HepG2 (cell line): Measurements from ENCODE around the gene UBE2I.

ENCODE experiments used
- POLR2A ChIP-seq, 2 experiments: IDR thresholded peaks; 2 replicates each; pipeline ENCODE4 v1.6.1; 2011; ENCODE audit warnings: low read depth in 2 of 2, low read length in 2 of 2, mild to moderate bottlenecking in 1 of 2, moderate library complexity in 1 of 2; ENCODE audit not compliant: insufficient read depth in 1 of 2
- POLR2AphosphoS5 ChIP-seq: IDR thresholded peaks from 2 replicates; pipeline ENCODE4 v1.6.1; 2012; ENCODE audit warnings: low read depth, low read length
- SP1 ChIP-seq, 2 experiments: fragments of 450-650 bp in 1 of 2; sonication (generic) in 1 of 2; formaldehyde crosslinking in 1 of 2; IDR thresholded peaks; 2 replicates each; pipeline versions ENCODE4 v1.4.0 to v1.6.1; 2016 to 2020; ENCODE audit warnings: missing genetic modification reagents in 1 of 2
- ZMYM3 ChIP-seq: sonication (generic); formaldehyde crosslinking; IDR thresholded peaks from 2 replicates; pipeline ENCODE4 v1.5.1; 2020; ENCODE audit warnings: mild to moderate bottlenecking, missing genetic modification reagents
- TF ChIP-seq, protein P1 (sequence below): sonication (generic); formaldehyde crosslinking; IDR thresholded peaks from 2 replicates; pipeline ENCODE4 v1.4.0; 2020; ENCODE audit warnings: missing genetic modification reagents, borderline replicate concordance
- TF ChIP-seq, protein P2 (sequence below): IDR thresholded peaks from 2 replicates; pipeline ENCODE4 v1.6.1; 2016; ENCODE audit warnings: low read depth, borderline replicate concordance

DNA sequence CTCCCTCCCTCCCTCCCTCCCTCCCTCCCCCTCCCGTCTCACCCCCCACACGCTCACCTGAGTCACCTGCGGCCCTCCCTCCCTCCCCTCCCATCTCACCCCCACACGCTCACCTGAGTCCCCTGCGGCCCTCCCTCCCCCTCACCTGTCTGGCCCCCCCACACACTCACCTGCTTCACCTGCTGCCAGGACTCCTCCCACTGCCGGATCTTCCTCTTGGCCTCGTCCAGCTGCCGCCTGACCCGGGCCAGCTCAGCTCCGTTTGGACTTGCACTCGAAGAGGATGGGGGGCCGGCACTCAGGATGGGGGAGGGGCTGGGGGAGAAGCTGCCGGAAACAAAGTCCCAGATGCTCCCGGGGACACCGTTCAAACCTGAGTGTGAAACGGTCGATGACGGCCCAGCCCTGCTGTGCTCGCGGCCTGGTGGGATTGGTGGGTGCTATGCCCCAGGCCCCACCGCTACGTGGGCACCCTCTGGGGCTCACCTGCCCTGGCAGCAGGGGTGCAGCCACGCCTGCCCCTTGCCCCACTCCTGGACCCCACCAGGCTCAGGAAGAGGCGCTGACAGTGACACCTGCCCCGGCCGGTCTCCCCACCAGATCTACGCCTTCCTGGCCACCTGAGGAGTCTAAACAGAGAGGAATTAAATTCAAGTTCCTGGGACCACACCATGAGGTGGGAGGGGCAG lies 58.2 kb downstream of the UBE2I start:
- TF ChIP-seq SP1 (IDR thresholded peaks at IDR 0.05) (no peak), SP1 (CRISPR knock-in tag; IDR thresholded peaks at IDR 0.05) (no peak), POLR2AphosphoS5 (no peak), POLR2A (IDR thresholded peaks at IDR 0.05; ENCODE audit: insufficient read depth in 1 of 2, low read depth in 2 of 2, low read length in 2 of 2) (no peak), ZMYM3 (no peak)
- TF ChIP-seq, protein P1, sequence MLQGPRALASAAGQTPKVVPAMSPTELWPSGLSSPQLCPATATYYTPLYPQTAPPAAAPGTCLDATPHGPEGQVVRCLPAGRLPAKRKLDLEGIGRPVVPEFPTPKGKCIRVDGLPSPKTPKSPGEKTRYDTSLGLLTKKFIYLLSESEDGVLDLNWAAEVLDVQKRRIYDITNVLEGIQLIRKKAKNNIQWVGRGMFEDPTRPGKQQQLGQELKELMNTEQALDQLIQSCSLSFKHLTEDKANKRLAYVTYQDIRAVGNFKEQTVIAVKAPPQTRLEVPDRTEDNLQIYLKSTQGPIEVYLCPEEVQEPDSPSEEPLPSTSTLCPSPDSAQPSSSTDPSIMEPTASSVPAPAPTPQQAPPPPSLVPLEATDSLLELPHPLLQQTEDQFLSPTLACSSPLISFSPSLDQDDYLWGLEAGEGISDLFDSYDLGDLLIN: no peak
- TF ChIP-seq, protein P2, sequence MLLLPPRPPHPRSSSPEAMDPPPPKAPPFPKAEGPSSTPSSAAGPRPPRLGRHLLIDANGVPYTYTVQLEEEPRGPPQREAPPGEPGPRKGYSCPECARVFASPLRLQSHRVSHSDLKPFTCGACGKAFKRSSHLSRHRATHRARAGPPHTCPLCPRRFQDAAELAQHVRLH (CRISPR knock-in tag): no peak
